GM13976 (cell line): ENCODE results near the gene FXN.
A peak's percentile ranks its signal among the peaks of the same experiment; 100 is the strongest.
"Not testable (repeated sequence)": the region's sequence is repeated elsewhere in the genome, so short reads cannot be mapped to it uniquely, and the experiment has no call there.

Experiments used
- DNase-seq: peaks from one replicate; pipeline ENCODE4 v3.0.0; 2012; ENCODE audit warnings: low spot score
- CTCF ChIP-seq: IDR thresholded peaks from 2 replicates; pipeline ENCODE4 v1.5.1; 2012; ENCODE audit warnings: borderline replicate concordance, mild to moderate bottlenecking; ENCODE audit not compliant: insufficient read depth; ENCODE audit errors: extremely low read depth, missing control alignments, control extremely low read depth
- in situ Hi-C: fragments of 300-500 bp; cut with MboI; formaldehyde crosslinking; loops from one replicate; pipeline ENCODE4 v1.12.0; 2022; ENCODE audit warnings: low sequenced_read_pairs, mixed read lengths, inconsistent platforms; ENCODE audit not compliant: unreplicated experiment

FXN gene

GRCh38 chr9:69035438-69036308 is at the start of gene FXN:
Gene FXN, plus strand, starts transcription at chr9:69035752. Its CDS starts 31 bp downstream, at chr9:69035783.
- TF ChIP-seq CTCF = peak; percentile 98
- peak; percentile 94 for DNase-seq
- in situ Hi-C loops = no loop called here

- DNase-seq, in situ Hi-C loops: not testable (repeated sequence)
These were observed 48.6 kb upstream of the FXN start for GRCh38 chr9:68986949-68987348.

- in situ Hi-C loops = no loop called here
- TF ChIP-seq CTCF = no peak
- no peak for DNase-seq
These were observed 44.1 kb upstream of the FXN start for GRCh38 chr9:68991457-68991856.

- no peak for DNase-seq
- no peak for TF ChIP-seq CTCF
- in situ Hi-C loops = no loop called here
These were observed 39.8 kb upstream of the FXN start for GRCh38 chr9:68995776-68996175.

GRCh38 chr9:68996462-68996861 is 39.1 kb upstream of the FXN start:
- in situ Hi-C loops = no loop called here

GRCh38 chr9:68997666-68998065 is 37.9 kb upstream of the FXN start:
- in situ Hi-C loops = no loop called here

More at GRCh38 chr9:68996462-68996861, 39.1 kb upstream of the FXN start:
- TF ChIP-seq CTCF = no peak
- DNase-seq = no peak

More at GRCh38 chr9:68997666-68998065, 37.9 kb upstream of the FXN start:
- TF ChIP-seq CTCF = no peak
- DNase-seq = no peak
